Measurements from ENCODE around the gene ZNF526.

- TF ChIP-seq FOXA1 (IDR thresholded peaks at IDR 0.05; ENCODE audit: borderline replicate concordance) (no peak), CAMTA2 (CRISPR knock-in tag; conservative IDR thresholded peaks at IDR 0.05) (no peak), KDM5B (IDR thresholded peaks at IDR 0.05; ENCODE audit: insufficient replicate concordance, low read depth, low read length) (no peak), HDAC6 (IDR thresholded peaks at IDR 0.05; ENCODE audit: low read depth, low read length) (no peak), SETDB1 (IDR thresholded peaks at IDR 0.05; ENCODE audit: low read length) (no peak), TAF1 (IDR thresholded peaks at IDR 0.05; ENCODE audit: control insufficient read depth, extremely low read depth, insufficient read depth, low read length, severe bottlenecking) (no peak), SFPQ (IDR thresholded peaks at IDR 0.05; ENCODE audit: low read depth, low read length) (no peak), ADNP (tag; IDR thresholded peaks at IDR 0.05) (no peak), ZC3H4 (CRISPR knock-in tag; IDR thresholded peaks at IDR 0.05; ENCODE audit: borderline replicate concordance) (no peak), EZH2 (IDR thresholded peaks at IDR 0.05; ENCODE audit: borderline replicate concordance, low read depth, low read length) (no peak), MYC (IDR thresholded peaks at IDR 0.05; ENCODE audit: low read depth, low read length) (no peak), MYC (CRISPR knock-in tag; IDR thresholded peaks at IDR 0.05; ENCODE audit: borderline replicate concordance, low read depth) (no peak), ETS1 (conservative IDR thresholded peaks at IDR 0.05; ENCODE audit: control insufficient read depth, low read depth, low read length) (no peak)
- TF ChIP-seq, protein P1, sequence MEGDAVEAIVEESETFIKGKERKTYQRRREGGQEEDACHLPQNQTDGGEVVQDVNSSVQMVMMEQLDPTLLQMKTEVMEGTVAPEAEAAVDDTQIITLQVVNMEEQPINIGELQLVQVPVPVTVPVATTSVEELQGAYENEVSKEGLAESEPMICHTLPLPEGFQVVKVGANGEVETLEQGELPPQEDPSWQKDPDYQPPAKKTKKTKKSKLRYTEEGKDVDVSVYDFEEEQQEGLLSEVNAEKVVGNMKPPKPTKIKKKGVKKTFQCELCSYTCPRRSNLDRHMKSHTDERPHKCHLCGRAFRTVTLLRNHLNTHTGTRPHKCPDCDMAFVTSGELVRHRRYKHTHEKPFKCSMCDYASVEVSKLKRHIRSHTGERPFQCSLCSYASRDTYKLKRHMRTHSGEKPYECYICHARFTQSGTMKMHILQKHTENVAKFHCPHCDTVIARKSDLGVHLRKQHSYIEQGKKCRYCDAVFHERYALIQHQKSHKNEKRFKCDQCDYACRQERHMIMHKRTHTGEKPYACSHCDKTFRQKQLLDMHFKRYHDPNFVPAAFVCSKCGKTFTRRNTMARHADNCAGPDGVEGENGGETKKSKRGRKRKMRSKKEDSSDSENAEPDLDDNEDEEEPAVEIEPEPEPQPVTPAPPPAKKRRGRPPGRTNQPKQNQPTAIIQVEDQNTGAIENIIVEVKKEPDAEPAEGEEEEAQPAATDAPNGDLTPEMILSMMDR (IDR thresholded peaks at IDR 0.05 in 2 of 3, conservative IDR thresholded peaks at IDR 0.05 in 1 of 3; ENCODE audit: insufficient read depth in 2 of 3, low read depth in 1 of 3, low read length in 3 of 3): no peak
Measured at GRCh38 chr19:42249149-42249750, 29.1 kb downstream of the ZNF526 start.

Measured in K562 (cell line).